Thyroid gland (tissue), 4 donors: ENCODE results near the gene ZNF519.
"Not testable (repeated sequence)": the region's sequence is repeated elsewhere in the genome, so short reads cannot be mapped to it uniquely, and the experiment has no call there.

Experiments
- POLR2A ChIP-seq, 2 donors: fragments of 450-650 bp; IDR thresholded peaks; one replicate each; pipeline ENCODE4 v1.6.1; 2017; ENCODE audit warnings: antibody characterized with exemption in 2 of 2, mild to moderate bottlenecking in 2 of 2, moderate library complexity in 1 of 2
- TF ChIP-seq, protein P1 (sequence below), 6 experiments: fragments of 200-600 bp in 3 of 6; fragments of 450-650 bp in 3 of 6; sonication (generic) in 3 of 6; IDR thresholded peaks; one replicate each; pipeline ENCODE4 v1.5.1; 2016 to 2019; ENCODE audit warnings: antibody characterized with exemption in 6 of 6, mild to moderate bottlenecking in 2 of 6, inconsistent platforms in 1 of 6, moderate library complexity in 1 of 6

DNA sequence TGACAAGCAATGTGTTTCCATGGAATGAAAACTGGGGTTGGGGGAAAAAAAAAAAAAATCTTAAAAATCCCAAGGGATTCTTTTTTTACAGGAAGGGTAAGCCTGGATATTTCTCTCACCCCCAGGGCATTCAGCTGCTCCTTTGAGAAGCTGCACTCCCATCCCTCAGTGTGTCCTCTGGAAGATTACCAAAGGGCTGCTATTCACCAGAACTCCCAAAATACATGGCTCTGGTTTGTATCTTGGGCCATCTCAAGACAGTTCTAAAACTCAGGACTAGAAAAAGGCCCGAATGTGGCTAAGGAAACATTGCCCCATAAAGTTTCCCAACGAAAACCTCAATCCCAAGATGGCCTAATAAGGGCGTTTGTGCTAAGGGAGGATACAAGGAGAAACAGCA, 1.4 kb downstream of the ZNF519 start:
- TF ChIP-seq, protein P1, sequence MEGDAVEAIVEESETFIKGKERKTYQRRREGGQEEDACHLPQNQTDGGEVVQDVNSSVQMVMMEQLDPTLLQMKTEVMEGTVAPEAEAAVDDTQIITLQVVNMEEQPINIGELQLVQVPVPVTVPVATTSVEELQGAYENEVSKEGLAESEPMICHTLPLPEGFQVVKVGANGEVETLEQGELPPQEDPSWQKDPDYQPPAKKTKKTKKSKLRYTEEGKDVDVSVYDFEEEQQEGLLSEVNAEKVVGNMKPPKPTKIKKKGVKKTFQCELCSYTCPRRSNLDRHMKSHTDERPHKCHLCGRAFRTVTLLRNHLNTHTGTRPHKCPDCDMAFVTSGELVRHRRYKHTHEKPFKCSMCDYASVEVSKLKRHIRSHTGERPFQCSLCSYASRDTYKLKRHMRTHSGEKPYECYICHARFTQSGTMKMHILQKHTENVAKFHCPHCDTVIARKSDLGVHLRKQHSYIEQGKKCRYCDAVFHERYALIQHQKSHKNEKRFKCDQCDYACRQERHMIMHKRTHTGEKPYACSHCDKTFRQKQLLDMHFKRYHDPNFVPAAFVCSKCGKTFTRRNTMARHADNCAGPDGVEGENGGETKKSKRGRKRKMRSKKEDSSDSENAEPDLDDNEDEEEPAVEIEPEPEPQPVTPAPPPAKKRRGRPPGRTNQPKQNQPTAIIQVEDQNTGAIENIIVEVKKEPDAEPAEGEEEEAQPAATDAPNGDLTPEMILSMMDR (IDR thresholded peaks at IDR 0.05), result not testable (repeated sequence)
- not testable (repeated sequence) for TF ChIP-seq POLR2A (IDR thresholded peaks at IDR 0.05)
